Fibroblast of pulmonary artery (primary cell): ENCODE results near the gene FEM1B.

Experiments
- DNase-seq: peaks from one replicate; pipeline ENCODE4 v3.0.0-alpha.2; 2010; ENCODE audit warnings: low read depth
- H3K4me3 ChIP-seq: replicated peaks from 2 replicates; pipeline ENCODE4 v1.5.1; 2011; ENCODE audit warnings: low read depth, mild to moderate bottlenecking, control low read depth, low read length, moderate library complexity
- TF ChIP-seq, protein P1 (sequence below): IDR thresholded peaks from 2 replicates; pipeline ENCODE4 v1.5.1; 2011; ENCODE audit warnings: mild to moderate bottlenecking, control low read depth, low read length, inconsistent platforms; ENCODE audit errors: missing control alignments

The FEM1B gene

GRCh38 chr15:68259883-68260282, 17.7 kb upstream of the FEM1B start:
- TF ChIP-seq, protein P1, sequence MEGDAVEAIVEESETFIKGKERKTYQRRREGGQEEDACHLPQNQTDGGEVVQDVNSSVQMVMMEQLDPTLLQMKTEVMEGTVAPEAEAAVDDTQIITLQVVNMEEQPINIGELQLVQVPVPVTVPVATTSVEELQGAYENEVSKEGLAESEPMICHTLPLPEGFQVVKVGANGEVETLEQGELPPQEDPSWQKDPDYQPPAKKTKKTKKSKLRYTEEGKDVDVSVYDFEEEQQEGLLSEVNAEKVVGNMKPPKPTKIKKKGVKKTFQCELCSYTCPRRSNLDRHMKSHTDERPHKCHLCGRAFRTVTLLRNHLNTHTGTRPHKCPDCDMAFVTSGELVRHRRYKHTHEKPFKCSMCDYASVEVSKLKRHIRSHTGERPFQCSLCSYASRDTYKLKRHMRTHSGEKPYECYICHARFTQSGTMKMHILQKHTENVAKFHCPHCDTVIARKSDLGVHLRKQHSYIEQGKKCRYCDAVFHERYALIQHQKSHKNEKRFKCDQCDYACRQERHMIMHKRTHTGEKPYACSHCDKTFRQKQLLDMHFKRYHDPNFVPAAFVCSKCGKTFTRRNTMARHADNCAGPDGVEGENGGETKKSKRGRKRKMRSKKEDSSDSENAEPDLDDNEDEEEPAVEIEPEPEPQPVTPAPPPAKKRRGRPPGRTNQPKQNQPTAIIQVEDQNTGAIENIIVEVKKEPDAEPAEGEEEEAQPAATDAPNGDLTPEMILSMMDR = no peak
- no peak overlapping the region for H3K4me3 ChIP-seq
- no peak for DNase-seq

- no peak overlapping the region for H3K4me3 ChIP-seq
- no peak for DNase-seq
- TF ChIP-seq, protein P1 = no peak
Measured at GRCh38 chr15:68261241-68261640, 16.3 kb upstream of the FEM1B start.

DNA sequence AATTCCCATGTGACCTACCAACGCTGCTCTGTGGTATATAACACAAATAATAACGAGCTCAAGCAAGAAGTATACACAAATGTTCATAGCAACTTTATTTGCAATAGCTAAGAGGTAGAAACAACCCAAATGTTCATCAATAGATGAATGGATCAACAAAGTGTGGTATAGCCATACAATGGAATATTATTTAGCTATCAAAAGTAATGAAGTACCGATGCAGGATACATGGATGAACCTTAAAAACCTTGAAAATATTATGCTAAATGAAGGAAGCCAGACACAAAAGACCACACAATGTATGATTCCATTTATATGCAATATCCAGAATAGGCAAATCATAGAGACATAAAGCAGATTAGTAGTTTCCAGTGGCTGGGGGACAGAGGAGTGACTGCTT, 15.6 kb upstream of the FEM1B start:
- TF ChIP-seq, protein P1 = no peak
- no peak for DNase-seq
- no peak overlapping the region for H3K4me3 ChIP-seq

DNA sequence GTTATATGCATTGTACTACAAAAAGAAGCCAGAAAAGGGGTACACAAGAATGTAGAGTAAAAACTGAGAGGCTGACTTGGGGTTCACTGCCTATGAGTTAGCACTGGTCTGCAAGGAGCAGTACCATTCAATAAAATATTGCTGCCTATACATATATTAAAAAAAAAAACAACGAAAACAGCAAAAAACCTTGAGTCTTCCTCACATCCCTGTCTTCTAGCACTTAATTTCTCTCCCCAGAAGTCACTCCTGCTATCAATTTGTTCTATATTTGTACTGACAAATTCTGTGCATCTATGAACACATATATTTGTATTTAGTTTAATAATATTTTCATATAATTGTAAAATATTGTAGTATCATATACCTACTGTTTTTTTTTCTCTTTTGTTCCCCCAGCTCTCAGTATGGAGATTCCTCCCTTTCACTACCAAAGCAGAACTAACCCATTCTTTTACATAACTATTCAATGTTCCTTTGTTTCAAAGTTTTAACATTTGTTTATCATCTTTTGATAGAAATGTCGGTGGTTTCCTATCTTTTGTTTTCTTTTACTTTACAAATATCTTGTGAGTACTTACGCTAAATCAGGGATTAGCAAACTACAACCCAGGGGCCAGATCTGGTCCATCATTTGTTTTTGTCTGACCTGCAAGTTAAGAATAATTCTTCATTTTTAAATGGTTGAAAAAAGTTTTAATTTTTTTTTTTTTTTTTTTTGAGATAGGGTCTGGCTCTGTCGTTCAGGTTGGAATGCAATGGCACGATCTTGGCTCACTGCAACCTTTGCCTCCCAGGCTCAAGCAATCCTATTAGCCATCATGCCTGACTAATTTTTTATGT, 14.8 kb upstream of the FEM1B start:
- H3K4me3 ChIP-seq = no peak overlapping the region
- no peak for DNase-seq
- TF ChIP-seq, protein P1 = no peak

DNA sequence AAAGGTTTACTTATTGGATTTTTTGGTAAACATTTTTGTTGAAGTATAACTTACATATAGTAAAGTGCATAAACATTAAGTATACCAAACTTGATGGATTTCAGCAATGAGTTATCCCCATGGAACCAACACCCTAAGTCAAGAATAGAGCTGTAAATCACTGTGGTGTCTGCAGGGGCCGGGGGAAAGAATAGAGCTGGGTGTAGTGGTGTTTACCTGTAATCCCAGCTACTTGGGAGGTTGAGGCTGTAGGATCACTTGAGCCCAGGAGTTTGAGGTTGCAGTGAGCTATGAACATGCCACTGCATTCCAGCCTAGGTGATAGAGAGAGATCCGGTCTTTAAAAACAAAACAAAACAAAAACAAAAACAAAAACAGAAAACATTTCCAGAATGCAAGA, 13.3 kb upstream of the FEM1B start:
- no peak overlapping the region for H3K4me3 ChIP-seq
- DNase-seq = no peak
- TF ChIP-seq, protein P1 = no peak

DNA sequence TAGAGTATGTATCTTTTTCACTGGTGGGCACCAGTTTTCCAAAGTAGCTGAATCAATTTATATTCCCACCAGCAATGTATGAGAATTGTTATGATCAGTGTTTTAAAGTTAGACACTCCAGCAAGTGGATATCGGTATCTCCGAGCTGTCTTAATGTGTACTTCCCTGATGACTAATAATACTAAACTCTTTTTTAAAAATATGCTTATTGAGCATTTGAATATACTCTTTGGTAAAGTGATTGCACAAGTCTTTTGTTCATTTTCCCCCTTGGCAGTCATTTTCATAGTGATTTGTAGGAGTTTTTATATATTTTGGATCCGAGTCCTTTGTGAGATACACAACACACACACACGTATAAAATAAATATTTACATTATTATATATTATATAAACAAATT, 12.5 kb upstream of the FEM1B start:
- no peak overlapping the region for H3K4me3 ChIP-seq
- TF ChIP-seq, protein P1 = no peak
- no peak for DNase-seq

GRCh38 chr15:68265674-68266073, 11.9 kb upstream of the FEM1B start:
- H3K4me3 ChIP-seq = no peak overlapping the region
- no peak for DNase-seq
- TF ChIP-seq, protein P1 = no peak
